ENCODE results near the gene SND1.

GRCh38 chr7:127690806-127691205, 38.8 kb downstream of the SND1 start:
- TF ChIP-seq CTCF (conservative IDR thresholded peaks at IDR 0.05; ENCODE audit: low read depth, low read length) = no peak
- TF ChIP-seq MXI1 (IDR thresholded peaks at IDR 0.05; ENCODE audit: borderline replicate concordance, low read depth, low read length) = no peak
- no peak for TF ChIP-seq POLR2A (IDR thresholded peaks at IDR 0.05; ENCODE audit: low read depth, low read length)
- no peak for TF ChIP-seq BHLHE40 (IDR thresholded peaks at IDR 0.05; ENCODE audit: low read depth, low read length)
- TF ChIP-seq RFX5 (IDR thresholded peaks at IDR 0.05; ENCODE audit: low read depth, low read length) = no peak
- no peak for TF ChIP-seq RCOR1 (IDR thresholded peaks at IDR 0.05; ENCODE audit: insufficient replicate concordance, low read length)
- no peak for TF ChIP-seq RAD21 (IDR thresholded peaks at IDR 0.05; ENCODE audit: low read length)
- no peak for TF ChIP-seq ELK1 (IDR thresholded peaks at IDR 0.05; ENCODE audit: borderline replicate concordance, low read depth, low read length)
- TF ChIP-seq CHD1 (IDR thresholded peaks at IDR 0.05; ENCODE audit: low read depth, low read length) = no peak
- no peak for TF ChIP-seq SMC3 (IDR thresholded peaks at IDR 0.05; ENCODE audit: low read depth, low read length)
